ENCODE results near the gene INPP4B.

DNA sequence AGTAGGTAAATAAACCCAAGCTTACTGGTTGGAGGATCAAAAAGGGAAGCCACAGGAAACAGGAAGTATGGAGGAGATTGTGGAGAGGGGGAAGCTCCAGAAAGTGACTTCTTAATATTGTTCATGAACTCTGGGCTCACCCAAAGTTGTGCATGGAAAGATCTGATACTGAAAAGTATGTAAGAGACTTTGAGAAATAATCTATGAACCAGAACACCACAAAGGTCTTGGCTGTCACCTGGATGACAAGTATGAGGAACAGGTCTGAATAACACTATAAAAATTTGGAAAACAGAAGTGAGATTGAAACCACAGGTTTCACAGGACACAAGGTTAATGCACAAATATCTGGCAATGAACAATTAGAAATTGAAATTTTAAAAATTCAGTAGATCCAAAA is 567.4 kb downstream of the INPP4B start:
- TF ChIP-seq, protein P1, sequence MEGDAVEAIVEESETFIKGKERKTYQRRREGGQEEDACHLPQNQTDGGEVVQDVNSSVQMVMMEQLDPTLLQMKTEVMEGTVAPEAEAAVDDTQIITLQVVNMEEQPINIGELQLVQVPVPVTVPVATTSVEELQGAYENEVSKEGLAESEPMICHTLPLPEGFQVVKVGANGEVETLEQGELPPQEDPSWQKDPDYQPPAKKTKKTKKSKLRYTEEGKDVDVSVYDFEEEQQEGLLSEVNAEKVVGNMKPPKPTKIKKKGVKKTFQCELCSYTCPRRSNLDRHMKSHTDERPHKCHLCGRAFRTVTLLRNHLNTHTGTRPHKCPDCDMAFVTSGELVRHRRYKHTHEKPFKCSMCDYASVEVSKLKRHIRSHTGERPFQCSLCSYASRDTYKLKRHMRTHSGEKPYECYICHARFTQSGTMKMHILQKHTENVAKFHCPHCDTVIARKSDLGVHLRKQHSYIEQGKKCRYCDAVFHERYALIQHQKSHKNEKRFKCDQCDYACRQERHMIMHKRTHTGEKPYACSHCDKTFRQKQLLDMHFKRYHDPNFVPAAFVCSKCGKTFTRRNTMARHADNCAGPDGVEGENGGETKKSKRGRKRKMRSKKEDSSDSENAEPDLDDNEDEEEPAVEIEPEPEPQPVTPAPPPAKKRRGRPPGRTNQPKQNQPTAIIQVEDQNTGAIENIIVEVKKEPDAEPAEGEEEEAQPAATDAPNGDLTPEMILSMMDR (IDR thresholded peaks at IDR 0.05): no peak
- TF ChIP-seq POLR2A (IDR thresholded peaks at IDR 0.05): no peak

Measured in ovary (tissue), 3 donors.